ENCODE data around the gene UNC119B. TPM values are rescaled to one million over a fixed set of nuclear protein-coding genes. Genes with fewer than 3 reads are reported as not detected.
"Not testable (repeated sequence)": the region's sequence is repeated elsewhere in the genome, so short reads cannot be mapped to it uniquely, and the experiment has no call there.

Gene UNC119B
- total RNA-seq, 4 donors from 2014 or later, result 44.1 to 65.3 (median 61.6) TPM

DNA sequence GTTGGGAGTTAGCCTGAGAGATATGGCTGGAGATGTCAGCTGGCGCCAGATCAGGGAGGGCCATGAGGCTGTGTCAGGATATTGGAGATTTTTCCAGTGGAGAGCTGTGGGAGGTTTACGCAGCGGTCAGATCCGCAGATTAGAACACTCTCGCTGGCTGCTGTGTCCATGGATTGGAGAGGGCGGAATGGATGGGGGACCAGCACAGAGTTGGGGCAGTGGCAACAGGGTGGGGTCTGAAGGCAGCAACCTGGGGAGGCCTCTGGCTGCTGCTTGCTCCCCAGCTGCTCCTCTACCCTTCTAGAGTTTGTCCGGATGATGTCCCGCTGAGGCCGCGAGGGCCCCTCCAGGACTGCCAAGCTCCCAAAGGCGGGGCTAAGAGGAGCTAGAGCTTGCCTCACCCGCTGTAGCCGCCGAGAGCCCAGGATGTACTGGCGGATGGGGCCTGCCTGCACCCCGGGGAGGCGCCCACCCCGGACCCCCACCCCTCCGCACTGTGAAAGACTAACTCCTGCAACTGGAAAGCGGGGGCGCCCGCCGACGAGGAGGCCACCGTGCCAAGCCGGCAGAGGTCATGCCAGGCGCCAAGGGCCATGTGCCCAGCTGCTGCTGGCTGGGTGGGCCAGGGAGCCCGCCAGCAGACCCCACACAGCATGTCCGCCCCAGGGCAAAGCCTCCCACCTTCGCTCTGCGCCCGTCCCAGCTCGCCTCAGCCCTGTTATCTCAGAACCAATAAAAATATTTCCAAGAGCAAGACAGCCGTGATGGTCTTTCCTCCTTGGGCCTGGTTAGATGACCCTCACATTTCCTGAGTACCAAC is 43.5 kb upstream of the UNC119B start:
- H3K4me3 ChIP-seq (replicated peaks in 1 of 3), result no peak overlapping the region
- no peak overlapping the region for H3K27ac ChIP-seq
- WGBS, 2 donors, result 90 to 92% methylated on average over 18 to 29 of the region's 34 CpGs
- no peaks in the 10 kb centered on the region for H3K36me3 ChIP-seq
- intact Hi-C loops (cut with DNase I), result no loop called here
- H3K27me3 ChIP-seq, result no peaks in the 10 kb centered on the region
- H3K4me1 ChIP-seq, result peaks cover 6 to 14% of the 10 kb centered on the region in 2 donors
- TF ChIP-seq POLR2A (IDR thresholded peaks at IDR 0.05), result no peak
- TF ChIP-seq, protein P1, sequence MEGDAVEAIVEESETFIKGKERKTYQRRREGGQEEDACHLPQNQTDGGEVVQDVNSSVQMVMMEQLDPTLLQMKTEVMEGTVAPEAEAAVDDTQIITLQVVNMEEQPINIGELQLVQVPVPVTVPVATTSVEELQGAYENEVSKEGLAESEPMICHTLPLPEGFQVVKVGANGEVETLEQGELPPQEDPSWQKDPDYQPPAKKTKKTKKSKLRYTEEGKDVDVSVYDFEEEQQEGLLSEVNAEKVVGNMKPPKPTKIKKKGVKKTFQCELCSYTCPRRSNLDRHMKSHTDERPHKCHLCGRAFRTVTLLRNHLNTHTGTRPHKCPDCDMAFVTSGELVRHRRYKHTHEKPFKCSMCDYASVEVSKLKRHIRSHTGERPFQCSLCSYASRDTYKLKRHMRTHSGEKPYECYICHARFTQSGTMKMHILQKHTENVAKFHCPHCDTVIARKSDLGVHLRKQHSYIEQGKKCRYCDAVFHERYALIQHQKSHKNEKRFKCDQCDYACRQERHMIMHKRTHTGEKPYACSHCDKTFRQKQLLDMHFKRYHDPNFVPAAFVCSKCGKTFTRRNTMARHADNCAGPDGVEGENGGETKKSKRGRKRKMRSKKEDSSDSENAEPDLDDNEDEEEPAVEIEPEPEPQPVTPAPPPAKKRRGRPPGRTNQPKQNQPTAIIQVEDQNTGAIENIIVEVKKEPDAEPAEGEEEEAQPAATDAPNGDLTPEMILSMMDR (IDR thresholded peaks at IDR 0.05), result no peak
- H3K9me3 ChIP-seq, result no peaks in the 10 kb centered on the region
- DNase-seq, result no peak

DNA sequence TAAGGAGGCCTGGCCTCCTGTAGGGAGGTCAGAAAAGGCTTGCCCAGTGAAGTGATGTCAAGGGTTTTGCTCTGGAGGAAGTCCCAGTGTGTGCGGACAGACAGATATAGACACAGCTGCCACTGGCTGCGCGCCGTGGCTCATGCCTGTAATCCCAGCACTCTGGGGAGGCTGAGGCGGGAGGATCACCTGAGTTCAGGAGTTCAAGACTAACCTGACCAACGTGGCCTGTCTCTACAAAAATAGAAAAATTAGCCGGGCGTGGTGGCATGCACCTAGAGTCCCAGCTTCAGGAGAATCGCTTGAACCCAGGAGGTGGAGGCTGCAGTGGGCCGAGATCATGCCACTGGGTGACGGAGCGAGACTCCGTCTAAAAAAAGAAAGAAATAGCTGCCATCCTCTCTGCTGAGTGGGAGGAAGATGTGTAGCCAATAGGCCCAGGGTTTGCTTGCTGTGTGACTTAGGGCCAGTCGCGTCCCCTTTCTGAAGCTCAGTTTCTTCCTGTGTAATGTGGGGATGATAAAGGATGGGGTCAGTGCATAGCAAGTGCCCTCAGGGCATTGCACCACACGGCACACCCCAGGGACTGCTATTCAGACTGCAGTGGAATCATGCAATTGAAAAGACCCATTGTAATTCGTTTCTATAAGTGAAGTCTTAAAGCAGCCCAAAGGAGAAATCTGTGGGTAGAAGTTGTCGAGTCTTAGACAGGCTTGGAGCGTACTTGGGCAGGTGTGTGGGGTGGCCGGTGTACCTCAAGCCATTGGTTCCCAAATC is 42.0 kb upstream of the UNC119B start:
- intact Hi-C loops (cut with DNase I), result no loop called here
- Histone ChIP-seq H3K36me3 (no peaks in the 10 kb centered on the region), H3K27me3 (no peaks in the 10 kb centered on the region), H3K9me3 (no peaks in the 10 kb centered on the region), H3K4me3 (replicated peaks in 1 of 3) (no peak overlapping the region), H3K27ac (peak overlapping the region in 1 of 3 donors; percentile 72), H3K4me1 (peaks cover 6 to 14% of the 10 kb centered on the region in 2 donors)
- no peak for TF ChIP-seq POLR2A (IDR thresholded peaks at IDR 0.05)
- TF ChIP-seq, protein P1 (IDR thresholded peaks at IDR 0.05), result no peak
- WGBS, 2 donors, result 88 to 89% methylated on average over 20 of the region's 20 CpGs
- DNase-seq, result no peak

DNA sequence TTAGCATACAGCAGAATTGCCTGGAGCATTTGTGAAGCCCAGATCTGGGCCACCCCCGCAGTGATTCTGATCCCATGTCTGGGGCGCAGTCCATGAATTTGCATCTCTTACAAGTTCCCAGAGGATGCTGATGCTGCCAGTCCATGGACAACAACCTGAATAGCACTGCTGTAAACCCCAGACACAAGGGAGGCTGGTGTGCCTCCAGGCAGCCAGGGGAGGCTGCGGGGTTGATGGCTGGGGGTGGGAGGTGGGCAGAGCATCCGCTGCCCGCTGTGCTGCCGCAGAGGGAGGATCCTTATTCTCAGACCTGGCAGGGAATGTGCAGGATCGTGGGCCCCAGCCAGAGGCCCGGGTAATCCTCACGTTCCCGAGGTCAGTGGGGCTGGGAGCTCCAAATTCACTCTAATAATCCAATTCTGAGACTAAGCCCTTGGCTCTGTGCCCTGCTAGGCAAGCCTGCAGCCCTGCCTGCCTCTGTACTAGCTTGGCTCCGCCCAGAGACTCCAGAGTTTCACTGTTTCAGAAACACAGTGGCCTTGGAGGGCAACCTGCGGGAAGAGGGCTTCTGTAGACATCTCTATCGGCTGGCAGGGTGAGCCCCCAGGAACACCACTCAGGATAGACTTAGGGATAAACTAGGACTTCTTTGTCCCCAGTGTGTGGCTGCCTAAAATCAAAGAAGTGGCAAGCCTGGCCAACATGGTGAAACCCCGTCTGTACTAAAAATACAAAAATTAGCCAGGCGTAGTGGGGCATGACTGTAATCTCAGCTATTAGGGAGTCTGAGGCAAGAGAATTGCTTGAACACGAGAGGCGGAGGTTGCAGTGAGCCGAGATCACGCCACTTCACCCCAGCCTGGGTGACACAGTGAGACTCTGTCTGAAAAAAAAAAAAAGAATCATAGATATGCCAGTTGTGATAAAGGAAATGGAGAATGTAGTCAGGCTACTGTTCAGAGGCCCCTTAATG is 41.1 kb upstream of the UNC119B start:
- H3K36me3 ChIP-seq, result no peaks in the 10 kb centered on the region
- H3K4me1 ChIP-seq, result peaks cover 6 to 14% of the 10 kb centered on the region in 2 donors
- intact Hi-C loops (cut with DNase I), result no loop called here
- H3K27ac ChIP-seq, result peak overlapping the region; percentile 54 to 76 (median 72)
- no peaks in the 10 kb centered on the region for H3K9me3 ChIP-seq
- no peaks in the 10 kb centered on the region for H3K27me3 ChIP-seq
- DNase-seq, result peak; percentile 82 to 83
- TF ChIP-seq, protein P1 (IDR thresholded peaks at IDR 0.05), result no peak
- TF ChIP-seq POLR2A (IDR thresholded peaks at IDR 0.05), result no peak
- H3K4me3 ChIP-seq (replicated peaks in 1 of 3), result no peak overlapping the region
- 32 to 36% methylated on average over 11 to 13 of the region's 19 CpGs for WGBS, 2 donors

DNA sequence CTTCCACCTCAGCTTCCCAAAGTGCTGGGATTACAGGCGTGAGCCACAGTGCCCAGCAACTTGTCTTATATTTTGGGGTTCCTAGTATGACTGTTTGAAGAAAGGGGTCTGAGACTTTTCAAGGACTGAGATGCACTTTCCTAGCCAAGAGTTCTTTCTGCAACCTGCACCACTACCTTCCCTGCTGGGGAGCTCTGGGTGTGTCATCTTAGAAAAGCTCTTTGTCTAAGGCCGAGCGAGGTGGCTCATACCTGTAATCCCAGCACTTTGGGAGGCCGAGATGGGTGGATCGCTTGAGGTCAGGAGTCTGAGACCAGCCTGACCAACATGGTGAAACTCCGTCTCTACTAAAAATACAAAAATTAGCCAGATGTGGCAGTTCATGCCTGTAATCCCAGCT is 40.0 kb upstream of the UNC119B start:
- WGBS, 2 donors, result 97 to 99% methylated on average over 6 of the region's 6 CpGs
- H3K36me3 ChIP-seq; intact Hi-C loops (cut with DNase I); DNase-seq; H3K27me3 ChIP-seq; H3K9me3 ChIP-seq; H3K4me3 ChIP-seq (replicated peaks in 1 of 3): not testable (repeated sequence)
- peak overlapping the region in 2 of 3 donors; percentile 72 to 76 for H3K27ac ChIP-seq
- peaks cover 6 to 14% of the 10 kb centered on the region in 2 donors for H3K4me1 ChIP-seq

DNA sequence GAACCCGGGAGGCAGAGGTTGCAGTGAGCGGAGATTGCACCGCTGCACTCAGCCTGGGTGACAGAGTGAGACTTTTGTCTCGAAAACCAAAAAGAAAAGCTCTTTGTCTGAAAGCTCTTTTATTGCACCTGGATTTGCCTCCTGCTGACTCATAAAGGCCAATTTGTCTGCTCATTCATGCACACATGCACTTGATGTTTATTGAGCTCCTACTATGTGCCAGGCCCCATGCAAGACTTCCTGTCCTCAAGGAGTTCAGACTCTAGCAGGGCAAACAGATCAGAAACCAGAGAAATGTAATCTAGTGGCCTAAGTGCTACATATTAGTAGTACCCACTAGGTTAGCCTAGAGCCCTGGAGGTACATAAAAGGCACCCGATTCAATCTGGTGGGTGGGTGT is 39.6 kb upstream of the UNC119B start:
- no peaks in the 10 kb centered on the region for H3K36me3 ChIP-seq
- no peak overlapping the region for H3K4me3 ChIP-seq (replicated peaks in 1 of 3)
- no peaks in the 10 kb centered on the region for H3K9me3 ChIP-seq
- H3K27me3 ChIP-seq, result no peaks in the 10 kb centered on the region
- peaks cover 6 to 14% of the 10 kb centered on the region in 2 donors for H3K4me1 ChIP-seq
- no peak overlapping the region for H3K27ac ChIP-seq
- TF ChIP-seq, protein P1 (IDR thresholded peaks at IDR 0.05), result no peak
- TF ChIP-seq POLR2A (IDR thresholded peaks at IDR 0.05), result no peak
- DNase-seq, result no peak
- WGBS, 2 donors, result 84 to 90% methylated on average over 5 of the region's 5 CpGs
- intact Hi-C loops (cut with DNase I), result no loop called here
